ENCODE results near the gene PFDN2.

DNA sequence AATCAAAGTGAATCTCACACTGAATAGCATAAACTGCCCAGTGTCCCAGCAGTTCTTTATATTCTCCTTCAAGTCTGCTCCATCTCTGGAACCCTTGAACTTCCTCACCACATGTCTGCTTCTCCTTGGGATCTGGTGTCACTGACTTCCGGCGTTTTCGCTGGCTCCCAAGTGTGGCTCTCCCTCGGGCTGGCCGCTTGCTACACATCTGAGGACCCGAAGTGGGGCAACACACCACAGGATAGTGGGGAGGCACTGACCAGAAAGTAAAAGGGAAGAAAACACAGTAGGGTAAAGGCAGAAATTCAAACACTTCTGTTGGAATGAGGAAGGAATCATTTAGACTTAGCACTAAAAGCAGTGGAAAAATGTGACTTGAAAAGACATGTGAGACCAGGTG lies 5.1 kb upstream of the PFDN2 start:
- TF ChIP-seq EZH2phosphoT487 (IDR thresholded peaks at IDR 0.05; ENCODE audit: low read depth): no peak
- TF ChIP-seq, protein P1, sequence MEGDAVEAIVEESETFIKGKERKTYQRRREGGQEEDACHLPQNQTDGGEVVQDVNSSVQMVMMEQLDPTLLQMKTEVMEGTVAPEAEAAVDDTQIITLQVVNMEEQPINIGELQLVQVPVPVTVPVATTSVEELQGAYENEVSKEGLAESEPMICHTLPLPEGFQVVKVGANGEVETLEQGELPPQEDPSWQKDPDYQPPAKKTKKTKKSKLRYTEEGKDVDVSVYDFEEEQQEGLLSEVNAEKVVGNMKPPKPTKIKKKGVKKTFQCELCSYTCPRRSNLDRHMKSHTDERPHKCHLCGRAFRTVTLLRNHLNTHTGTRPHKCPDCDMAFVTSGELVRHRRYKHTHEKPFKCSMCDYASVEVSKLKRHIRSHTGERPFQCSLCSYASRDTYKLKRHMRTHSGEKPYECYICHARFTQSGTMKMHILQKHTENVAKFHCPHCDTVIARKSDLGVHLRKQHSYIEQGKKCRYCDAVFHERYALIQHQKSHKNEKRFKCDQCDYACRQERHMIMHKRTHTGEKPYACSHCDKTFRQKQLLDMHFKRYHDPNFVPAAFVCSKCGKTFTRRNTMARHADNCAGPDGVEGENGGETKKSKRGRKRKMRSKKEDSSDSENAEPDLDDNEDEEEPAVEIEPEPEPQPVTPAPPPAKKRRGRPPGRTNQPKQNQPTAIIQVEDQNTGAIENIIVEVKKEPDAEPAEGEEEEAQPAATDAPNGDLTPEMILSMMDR (IDR thresholded peaks at IDR 0.05; ENCODE audit: low read depth, low read length): no peak
